Retina (tissue), 1 donor: ENCODE data around the gene IL21.
"Not testable (repeated sequence)": the region's sequence is repeated elsewhere in the genome, so short reads cannot be mapped to it uniquely, and the experiment has no call there.

ENCODE experiments used
- DNase-seq: peaks from one replicate; pipeline ENCODE4 v3.0.0-alpha.2; 2016

The IL21 gene

GRCh38 chr4:122576261-122577188 lies 44.3 kb downstream of the IL21 start:
- no peak for DNase-seq

DNA sequence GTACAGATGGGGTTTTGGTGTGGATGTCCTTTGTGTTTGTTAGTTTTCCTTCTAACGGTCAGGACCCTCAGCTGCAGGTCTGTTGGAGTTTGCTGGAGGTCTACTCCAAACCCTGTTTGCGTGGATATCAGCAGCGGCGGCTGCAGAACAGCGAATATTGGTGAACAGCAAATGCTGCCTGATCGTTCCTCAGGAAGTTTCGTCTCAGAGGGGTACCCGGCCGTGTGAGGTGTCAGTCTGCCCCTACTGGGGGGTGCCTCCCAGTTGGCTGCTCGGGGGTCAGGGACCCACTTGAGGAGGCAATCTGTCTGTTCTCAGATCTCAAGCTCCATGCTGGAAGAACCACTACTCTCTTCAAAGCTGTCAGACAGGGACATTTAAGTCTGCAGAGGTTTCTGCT lies 46.5 kb downstream of the IL21 start:
- DNase-seq = not testable (repeated sequence)

- no peak for DNase-seq
These were observed 58.4 kb downstream of the IL21 start for GRCh38 chr4:122562449-122562848.
